ENCODE data around the gene JAK3. TPM values are rescaled to one million over a fixed set of nuclear protein-coding genes. Genes with fewer than 3 reads are reported as not detected.
"Not testable (repeated sequence)": the region's sequence is repeated elsewhere in the genome, so short reads cannot be mapped to it uniquely, and the experiment has no call there.

Gene JAK3
- 1.3 and 2.7 TPM in 2 replicates for total RNA-seq (ENCODE audit: low replicate concordance)

DNA sequence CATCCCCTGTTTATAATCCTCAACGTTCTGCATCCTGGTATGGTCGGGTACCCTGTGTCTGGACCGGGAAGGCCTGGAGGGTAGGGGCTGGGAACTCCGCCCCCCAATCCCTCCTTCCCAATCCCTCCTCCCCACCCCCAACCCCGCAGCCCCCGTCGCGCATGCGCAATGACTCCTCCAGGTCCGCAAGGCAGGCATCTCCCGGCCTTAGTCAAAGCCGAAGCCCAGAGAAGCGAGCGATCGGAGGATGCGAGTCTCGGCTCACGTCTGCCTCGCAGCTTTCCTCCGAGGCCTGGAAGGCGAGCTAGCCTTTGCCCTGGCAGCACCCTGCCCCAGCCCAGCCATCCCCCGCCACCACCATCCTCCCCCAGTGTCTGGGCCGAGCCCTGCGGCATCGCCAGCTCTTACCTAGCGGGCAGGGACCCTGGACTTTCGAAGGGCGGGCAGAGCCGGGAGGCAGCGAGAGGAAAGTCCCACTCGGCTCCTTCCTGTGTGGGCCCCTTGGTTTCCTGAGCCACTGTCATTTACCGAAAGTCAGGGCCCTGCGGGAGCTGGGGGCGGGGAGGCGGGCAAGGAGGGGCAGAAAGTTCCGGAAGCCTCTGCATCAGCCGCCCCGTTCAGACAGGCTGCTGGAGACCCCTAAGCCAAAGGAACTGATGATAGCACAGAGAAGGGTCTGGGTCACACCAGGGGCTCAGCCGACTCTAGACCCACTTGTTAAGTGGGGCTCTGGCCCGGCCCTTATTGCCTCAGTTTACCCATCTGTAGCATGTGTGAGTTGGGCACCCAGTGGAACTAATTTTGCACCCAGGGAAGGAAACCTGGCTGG, at the start of gene JAK3:
Gene JAK3 (minus strand): TSS at position 445 of the 829 bp plus-strand sequence. CDS start 3,565 bp downstream, outside the sequence.
- H3K4me3 ChIP-seq (ENCODE audit: low read depth, low read length) = peak within 1 kb of the TSS; percentile 56
- peak; percentile 64 for DNase-seq (ENCODE audit: low read depth)
- TF ChIP-seq CTCF (IDR thresholded peaks at IDR 0.05; ENCODE audit: insufficient read depth, low read length) = no peak

DNA sequence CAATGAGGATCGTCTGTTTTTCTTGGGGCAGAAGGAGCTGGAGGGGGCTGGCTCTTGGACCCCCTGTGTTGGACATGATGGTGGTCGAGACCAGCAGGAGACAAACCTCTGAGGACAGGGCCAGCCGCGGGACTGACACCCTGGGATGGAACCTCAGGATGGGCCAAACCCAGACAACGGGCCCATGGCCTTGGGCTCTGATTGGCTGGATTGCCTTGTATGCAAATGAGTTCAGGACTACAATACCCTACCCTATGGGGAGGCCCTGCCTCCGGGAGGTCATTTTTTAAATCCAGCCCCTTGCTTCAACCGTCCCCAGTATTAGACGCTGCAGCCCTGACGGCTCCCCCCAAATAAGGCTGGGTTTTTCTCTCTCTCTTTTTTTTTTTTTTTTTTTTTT, 46.0 kb upstream of the JAK3 start:
- no peak for DNase-seq (ENCODE audit: low read depth)
- TF ChIP-seq CTCF (IDR thresholded peaks at IDR 0.05; ENCODE audit: insufficient read depth, low read length) = no peak
- no peak overlapping the region for H3K4me3 ChIP-seq (ENCODE audit: low read depth, low read length)

DNA sequence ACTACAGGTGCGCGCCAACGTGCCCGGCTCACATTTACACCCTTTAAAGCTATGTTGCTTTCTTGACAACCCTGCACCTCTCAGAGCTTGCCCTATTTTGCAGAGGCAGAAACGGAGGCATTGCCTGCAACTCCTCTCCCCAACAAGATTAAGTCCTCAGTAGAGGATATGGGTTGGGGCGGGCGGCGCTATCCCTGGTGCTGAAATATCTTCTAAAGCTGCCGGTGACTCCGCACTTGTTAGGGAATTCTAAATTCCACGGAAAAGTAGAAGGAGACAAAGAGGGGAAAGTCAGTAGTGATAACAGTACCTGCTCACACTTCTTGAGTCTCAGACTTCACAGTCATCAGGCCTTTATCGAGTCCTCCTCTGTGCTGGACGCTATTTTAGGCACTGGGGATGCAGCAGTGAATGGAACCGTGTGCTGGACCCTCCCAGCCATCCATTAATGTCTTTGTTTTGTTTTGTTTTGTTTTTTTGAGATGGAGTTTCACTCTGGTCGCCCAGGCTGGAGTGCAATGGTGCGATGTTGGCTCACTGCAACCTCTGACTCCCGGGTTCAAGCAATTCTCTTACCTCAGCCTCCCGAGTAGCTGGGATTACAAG, 41.9 kb upstream of the JAK3 start:
- peak; percentile 59 for DNase-seq (ENCODE audit: low read depth)
- H3K4me3 ChIP-seq (ENCODE audit: low read depth, low read length) = no peak overlapping the region
- TF ChIP-seq CTCF (IDR thresholded peaks at IDR 0.05; ENCODE audit: insufficient read depth, low read length) = no peak

- H3K4me3 ChIP-seq (ENCODE audit: low read depth, low read length) = no peak overlapping the region
- DNase-seq (ENCODE audit: low read depth) = no peak
- TF ChIP-seq CTCF (IDR thresholded peaks at IDR 0.05; ENCODE audit: insufficient read depth, low read length) = no peak
These were observed 40.5 kb upstream of the JAK3 start for GRCh38 chr19:17888260-17888659.

- H3K4me3 ChIP-seq (ENCODE audit: low read depth, low read length); DNase-seq (ENCODE audit: low read depth): not testable (repeated sequence)
These were observed 39.4 kb upstream of the JAK3 start for GRCh38 chr19:17887221-17887620.

GRCh38 chr19:17886515-17886914, 38.7 kb upstream of the JAK3 start:
- no peak for DNase-seq (ENCODE audit: low read depth)
- no peak for TF ChIP-seq CTCF (IDR thresholded peaks at IDR 0.05; ENCODE audit: insufficient read depth, low read length)
- H3K4me3 ChIP-seq (ENCODE audit: low read depth, low read length) = no peak overlapping the region

DNA sequence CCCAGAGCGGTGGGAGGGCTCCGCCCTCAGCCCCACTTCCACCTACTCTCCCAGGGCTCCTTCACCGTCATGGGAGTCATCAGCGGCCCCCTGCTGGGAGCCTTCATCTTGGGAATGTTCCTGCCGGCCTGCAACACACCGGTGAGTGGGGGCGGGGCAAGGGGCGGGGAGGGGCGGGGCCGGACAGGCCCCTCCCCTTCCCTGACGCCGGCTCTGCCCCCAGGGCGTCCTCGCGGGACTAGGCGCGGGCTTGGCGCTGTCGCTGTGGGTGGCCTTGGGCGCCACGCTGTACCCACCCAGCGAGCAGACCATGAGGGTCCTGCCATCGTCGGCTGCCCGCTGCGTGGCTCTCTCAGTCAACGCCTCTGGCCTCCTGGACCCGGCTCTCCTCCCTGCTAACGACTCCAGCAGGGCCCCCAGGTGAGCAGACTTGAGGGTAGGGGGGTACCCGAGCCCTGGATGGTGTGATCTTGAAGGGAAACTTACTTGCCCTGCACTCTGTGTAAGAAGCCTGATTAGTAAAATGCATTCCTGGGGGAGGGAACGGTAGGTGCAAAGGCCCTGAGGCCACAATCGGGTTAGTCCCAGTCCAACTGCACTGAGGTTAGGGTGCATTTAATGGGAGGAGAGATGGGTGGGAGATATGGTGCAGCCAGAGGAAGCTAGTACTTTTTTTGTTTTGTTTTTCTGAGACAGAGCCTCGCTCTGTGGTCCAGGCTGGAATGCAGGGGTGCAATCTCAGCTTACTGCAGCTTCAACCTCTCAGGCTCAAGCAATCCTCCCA, 36.0 kb upstream of the JAK3 start:
- no peak for DNase-seq (ENCODE audit: low read depth)
- H3K4me3 ChIP-seq (ENCODE audit: low read depth, low read length) = no peak overlapping the region
- no peak for TF ChIP-seq CTCF (IDR thresholded peaks at IDR 0.05; ENCODE audit: insufficient read depth, low read length)
